Uterus (tissue), 4 donors: ENCODE results near the gene EXD1. TPM values are rescaled to one million over a fixed set of nuclear protein-coding genes. Genes with fewer than 3 reads are reported as not detected.

ENCODE experiments used
- DNase-seq, 2 donors: peaks; one replicate each; pipeline ENCODE4 v3.0.0-alpha.2; 2019 to 2020
- H3K27ac ChIP-seq, 2 donors: fragments of 200-600 bp; sonication (generic); 1 replicate in 1 of 2; 2 replicates in 1 of 2; pipeline ENCODE4 v1.5.1; 2016 to 2018
- H3K27me3 ChIP-seq, 2 donors: fragments of 200-600 bp; sonication (generic); one replicate each; pipeline ENCODE4 v1.5.1; 2018 to 2019; ENCODE audit warnings: control low read depth in 1 of 2
- H3K36me3 ChIP-seq, 2 donors: fragments of 200-600 bp; sonication (generic); one replicate each; pipeline ENCODE4 v1.5.1; 2019; ENCODE audit warnings: control low read depth in 1 of 2
- H3K4me1 ChIP-seq, 2 donors: fragments of 200-600 bp; sonication (generic); one replicate each; pipeline ENCODE4 v1.5.1; 2018 to 2019; ENCODE audit warnings: control low read depth in 1 of 2
- H3K4me3 ChIP-seq, 2 donors: fragments of 200-600 bp; sonication (generic); 1 replicate in 1 of 2; 2 replicates in 1 of 2; pipeline ENCODE4 v1.5.1; 2018 to 2019; ENCODE audit warnings: mild to moderate bottlenecking in 1 of 2
- H3K9me3 ChIP-seq, 2 donors: fragments of 200-600 bp; sonication (generic); one replicate each; pipeline ENCODE4 v1.5.1; 2019; ENCODE audit warnings: control low read depth in 1 of 2
- POLR2A ChIP-seq, 2 donors: fragments of 450-650 bp; IDR thresholded peaks; one replicate each; pipeline ENCODE4 v1.6.1; 2016; ENCODE audit warnings: antibody characterized with exemption in 2 of 2, mild to moderate bottlenecking in 1 of 2, moderate library complexity in 1 of 2
- intact Hi-C: fragments of 100-400 bp; cut with DNase I; formaldehyde crosslinking; loops from one replicate; pipeline ENCODE4 v1.15.1; 2023; ENCODE audit warnings: low total_unique reads
- total RNA-seq, 4 donors: library from RNA; depleted of rRNA in 3 of 4; stranded (reverse); fragments of >200 nt in 3 of 4; gene quantifications; one replicate each; pipeline versions ENCODE4 v1.1.0 to v1.2.4, GENCODE V29; 2014 to 2023
- TF ChIP-seq, protein P1 (sequence below), 4 experiments: fragments of 200-600 bp in 2 of 4; fragments of 450-650 bp in 2 of 4; sonication (generic) in 2 of 4; IDR thresholded peaks; one replicate each; pipeline ENCODE4 v1.5.1; 2016 to 2019; ENCODE audit warnings: antibody characterized with exemption in 4 of 4, mild to moderate bottlenecking in 2 of 4, moderate library complexity in 1 of 4
- donor health status: DM: yes; HTN: yes; CAD: no.

The EXD1 gene, protein sequence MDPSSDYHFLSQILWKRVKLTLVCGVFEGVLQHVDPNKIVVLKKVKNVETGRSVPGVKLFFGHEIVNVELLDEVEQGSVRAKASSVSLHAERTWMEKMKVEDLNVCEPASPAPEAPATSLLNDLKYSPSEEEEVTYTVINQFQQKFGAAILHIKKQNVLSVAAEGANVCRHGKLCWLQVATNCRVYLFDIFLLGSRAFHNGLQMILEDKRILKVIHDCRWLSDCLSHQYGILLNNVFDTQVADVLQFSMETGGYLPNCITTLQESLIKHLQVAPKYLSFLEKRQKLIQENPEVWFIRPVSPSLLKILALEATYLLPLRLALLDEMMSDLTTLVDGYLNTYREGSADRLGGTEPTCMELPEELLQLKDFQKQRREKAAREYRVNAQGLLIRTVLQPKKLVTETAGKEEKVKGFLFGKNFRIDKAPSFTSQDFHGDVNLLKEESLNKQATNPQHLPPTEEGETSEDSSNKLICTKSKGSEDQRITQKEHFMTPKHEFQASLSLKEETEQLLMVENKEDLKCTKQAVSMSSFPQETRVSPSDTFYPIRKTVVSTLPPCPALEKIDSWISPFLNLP
- not detected for total RNA-seq

DNA sequence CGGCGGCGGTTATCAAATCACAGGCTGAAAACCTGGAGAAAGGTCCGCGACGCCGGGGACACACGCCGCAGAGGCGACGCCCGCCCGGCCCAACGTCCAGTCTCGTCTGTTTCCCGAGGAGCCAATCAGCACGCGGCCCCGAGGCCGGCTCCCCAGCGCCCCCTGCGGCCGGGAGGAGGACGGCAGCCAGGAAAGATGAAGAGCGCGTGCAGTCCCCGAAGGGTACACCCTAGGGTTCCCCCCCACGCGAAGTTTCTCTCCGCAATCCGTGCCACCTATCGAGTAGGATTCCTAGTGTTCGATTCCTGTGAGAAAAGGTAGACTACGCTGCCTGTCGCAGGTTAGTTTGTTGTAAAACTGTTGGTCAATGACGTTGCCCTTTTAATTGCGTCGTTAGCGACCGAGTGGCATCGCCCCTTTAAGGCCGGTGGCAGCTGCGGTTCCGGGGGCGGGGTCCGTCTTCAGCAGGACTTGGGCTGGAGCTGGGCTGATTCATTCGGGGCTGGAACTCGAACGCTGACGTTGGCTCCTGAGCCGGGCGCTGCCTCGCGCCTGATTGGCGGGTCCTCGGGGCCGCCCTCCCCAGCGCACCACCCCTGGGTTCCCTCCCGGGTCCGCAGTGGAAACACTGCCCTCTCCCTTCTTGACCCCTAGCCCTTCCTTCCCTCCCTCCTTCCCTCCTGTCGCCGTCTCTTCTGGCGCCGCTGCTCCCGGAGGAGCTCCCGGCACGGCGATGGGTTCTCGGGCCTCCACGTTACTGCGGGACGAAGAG, at the start of gene EXD1, which contains the start of gene CHP1:
TSS of gene EXD1 (minus strand) at position 108 of the 772 bp plus-strand sequence. CDS start 4,182 bp downstream, outside the sequence.
TSS of gene CHP1 (plus strand) at position 619 of the 772 bp plus-strand sequence. CDS start at position 734, 115 bp downstream.
- Histone ChIP-seq H3K4me3 (peak within 1 kb of the TSS; percentile 92 to 98), H3K36me3 (no peaks in the 10 kb centered on the region), H3K4me1 (no peaks in the 10 kb centered on the region), H3K27me3 (no peaks in the 10 kb centered on the region), H3K27ac (peak within 1 kb of the TSS; percentile 78 to 94), H3K9me3 (no peaks in the 10 kb centered on the region)
- intact Hi-C loops, result no loop called here
- TF ChIP-seq POLR2A (IDR thresholded peaks at IDR 0.05), result peak; percentile 43 to 79
- TF ChIP-seq, protein P1, sequence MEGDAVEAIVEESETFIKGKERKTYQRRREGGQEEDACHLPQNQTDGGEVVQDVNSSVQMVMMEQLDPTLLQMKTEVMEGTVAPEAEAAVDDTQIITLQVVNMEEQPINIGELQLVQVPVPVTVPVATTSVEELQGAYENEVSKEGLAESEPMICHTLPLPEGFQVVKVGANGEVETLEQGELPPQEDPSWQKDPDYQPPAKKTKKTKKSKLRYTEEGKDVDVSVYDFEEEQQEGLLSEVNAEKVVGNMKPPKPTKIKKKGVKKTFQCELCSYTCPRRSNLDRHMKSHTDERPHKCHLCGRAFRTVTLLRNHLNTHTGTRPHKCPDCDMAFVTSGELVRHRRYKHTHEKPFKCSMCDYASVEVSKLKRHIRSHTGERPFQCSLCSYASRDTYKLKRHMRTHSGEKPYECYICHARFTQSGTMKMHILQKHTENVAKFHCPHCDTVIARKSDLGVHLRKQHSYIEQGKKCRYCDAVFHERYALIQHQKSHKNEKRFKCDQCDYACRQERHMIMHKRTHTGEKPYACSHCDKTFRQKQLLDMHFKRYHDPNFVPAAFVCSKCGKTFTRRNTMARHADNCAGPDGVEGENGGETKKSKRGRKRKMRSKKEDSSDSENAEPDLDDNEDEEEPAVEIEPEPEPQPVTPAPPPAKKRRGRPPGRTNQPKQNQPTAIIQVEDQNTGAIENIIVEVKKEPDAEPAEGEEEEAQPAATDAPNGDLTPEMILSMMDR (IDR thresholded peaks at IDR 0.05), result peak; percentile 84 to 91 (median 90)
- DNase-seq, result peak; percentile 96 to 97

DNA sequence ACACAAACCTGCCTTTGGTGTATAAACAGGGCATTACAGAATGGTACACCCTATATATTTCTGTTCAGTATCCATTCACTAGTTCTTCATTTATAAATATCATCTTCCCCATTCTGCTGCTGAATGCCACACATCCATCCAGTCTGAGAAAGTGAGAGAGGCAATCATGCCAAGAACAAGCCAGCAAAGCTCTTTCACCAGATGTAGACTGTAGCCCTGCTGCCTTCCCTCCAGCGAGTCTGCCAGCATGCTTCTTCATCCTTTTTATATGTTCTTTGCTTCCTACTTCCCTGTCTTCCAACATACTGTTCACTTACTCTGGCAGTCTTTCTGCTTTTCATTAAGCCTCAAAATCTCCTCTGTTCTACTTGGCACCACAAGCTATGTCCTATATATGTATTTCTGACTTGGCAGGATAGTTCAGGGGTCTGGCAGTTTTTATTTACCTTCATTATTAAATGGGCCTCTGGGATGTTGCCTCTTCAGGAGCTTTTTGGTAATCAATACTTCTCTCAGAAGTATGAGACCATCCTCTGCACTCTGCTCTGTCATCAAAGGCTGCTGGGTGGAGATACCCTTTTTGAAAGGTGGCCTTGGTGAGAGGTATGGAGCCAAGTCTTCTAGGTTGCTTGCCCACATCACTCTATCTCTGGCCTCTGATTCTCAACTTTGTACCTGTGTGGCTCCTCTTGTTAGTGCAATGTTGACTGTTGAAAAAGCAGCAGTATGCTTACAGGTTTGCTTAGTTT, 49.2 kb upstream of the EXD1 start:
- no peak for DNase-seq
- Histone ChIP-seq H3K27ac (no peak overlapping the region), H3K9me3 (no peaks in the 10 kb centered on the region), H3K27me3 (no peaks in the 10 kb centered on the region), H3K36me3 (no peaks in the 10 kb centered on the region), H3K4me1 (no peaks in the 10 kb centered on the region), H3K4me3 (no peak overlapping the region)
- intact Hi-C loops, result no loop called here
- TF ChIP-seq POLR2A (IDR thresholded peaks at IDR 0.05), result no peak
- TF ChIP-seq, protein P1 (IDR thresholded peaks at IDR 0.05), result no peak

DNA sequence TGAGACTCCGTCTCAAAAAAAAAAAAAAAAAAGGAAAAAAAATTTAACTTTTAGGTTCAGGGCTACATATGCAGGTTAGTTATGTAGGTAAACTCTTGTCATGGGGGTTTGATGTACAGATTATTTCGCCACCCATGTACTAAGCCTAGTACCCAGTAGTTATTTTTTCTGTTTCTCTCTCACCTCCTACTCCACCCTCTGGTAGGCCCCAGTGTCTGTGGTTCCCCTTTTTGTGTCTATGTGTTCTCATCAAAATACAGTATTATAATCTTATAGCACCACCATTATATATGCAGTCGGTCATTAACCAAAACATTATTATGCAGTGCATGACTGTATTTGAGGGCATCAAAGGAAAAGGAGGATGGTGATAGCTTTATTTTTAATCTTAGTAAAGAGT, 47.8 kb upstream of the EXD1 start:
- intact Hi-C loops, result no loop called here
- DNase-seq, result no peak
- no peaks in the 10 kb centered on the region for H3K4me1 ChIP-seq
- no peak for TF ChIP-seq POLR2A (IDR thresholded peaks at IDR 0.05)
- TF ChIP-seq, protein P1 (IDR thresholded peaks at IDR 0.05), result no peak
- no peaks in the 10 kb centered on the region for H3K27me3 ChIP-seq
- no peaks in the 10 kb centered on the region for H3K9me3 ChIP-seq
- no peaks in the 10 kb centered on the region for H3K36me3 ChIP-seq
- H3K4me3 ChIP-seq, result no peak overlapping the region
- H3K27ac ChIP-seq, result no peak overlapping the region

DNA sequence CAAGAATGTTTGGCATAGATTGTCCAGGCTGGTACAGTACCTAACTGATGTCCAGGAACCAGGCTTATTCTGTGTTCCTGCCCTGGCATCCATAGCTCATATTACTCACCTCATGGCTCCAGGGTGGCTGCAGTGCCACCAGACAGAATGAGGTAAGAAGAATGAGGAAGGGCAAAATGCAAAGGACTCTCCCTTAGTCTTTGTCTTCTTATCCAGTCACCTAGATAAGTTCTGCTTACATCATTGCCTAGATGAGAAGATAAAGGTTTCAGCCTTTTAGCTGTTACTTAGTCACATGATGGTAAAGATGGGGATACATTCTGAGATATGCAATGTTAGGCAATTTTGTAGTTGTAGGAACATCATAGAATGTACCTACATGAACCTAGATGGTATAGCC, 46.3 kb upstream of the EXD1 start:
- H3K27me3 ChIP-seq, result no peaks in the 10 kb centered on the region
- no peaks in the 10 kb centered on the region for H3K4me1 ChIP-seq
- DNase-seq, result no peak
- H3K4me3 ChIP-seq, result no peak overlapping the region
- TF ChIP-seq, protein P1 (IDR thresholded peaks at IDR 0.05), result no peak
- TF ChIP-seq POLR2A (IDR thresholded peaks at IDR 0.05), result no peak
- no peaks in the 10 kb centered on the region for H3K9me3 ChIP-seq
- H3K36me3 ChIP-seq, result no peaks in the 10 kb centered on the region
- H3K27ac ChIP-seq, result no peak overlapping the region
- intact Hi-C loops, result no loop called here
